HepG2 (cell line): Measurements from ENCODE around the gene RAB3GAP1. TPM values are rescaled to one million over a fixed set of nuclear protein-coding genes. Genes with fewer than 3 reads are reported as not detected.

Experiments used
- CBX1 ChIP-seq: IDR thresholded peaks from one replicate; pipeline ENCODE4 v1.6.1; 2016; ENCODE audit warnings: antibody characterized with exemption, low read depth
- CHCHD3 ChIP-seq: sonication (generic); formaldehyde crosslinking; IDR thresholded peaks from 2 replicates; pipeline ENCODE4 v1.8.0; 2022; ENCODE audit warnings: mild to moderate bottlenecking, missing genetic modification reagents, moderate library complexity
- GPN1 ChIP-seq: sonication (generic); formaldehyde crosslinking; IDR thresholded peaks from 2 replicates; pipeline ENCODE4 v1.5.1; 2020; ENCODE audit warnings: missing genetic modification reagents, borderline replicate concordance
- HDAC6 ChIP-seq: fragments of 200-600 bp; sonication (generic); IDR thresholded peaks from 2 replicates; pipeline ENCODE4 v1.7.0; 2017; ENCODE audit warnings: mild to moderate bottlenecking, antibody characterized with exemption, low read length, low read depth
- HNRNPUL1 ChIP-seq: fragments of 200-400 bp; formaldehyde crosslinking; IDR thresholded peaks from 2 replicates; pipeline ENCODE4 v1.6.1; 2017; ENCODE audit warnings: low read depth, mild to moderate bottlenecking, low read length, moderate library complexity
- JUND ChIP-seq: sonication (generic); formaldehyde crosslinking; IDR thresholded peaks from 2 replicates; pipeline ENCODE4 v1.8.0; 2022; ENCODE audit warnings: mild to moderate bottlenecking, missing genetic modification reagents
- KDM4B ChIP-seq: sonication (generic); formaldehyde crosslinking; IDR thresholded peaks from 2 replicates; pipeline ENCODE4 v1.4.0; 2020; ENCODE audit warnings: missing genetic modification reagents
- MED13 ChIP-seq: sonication (generic); formaldehyde crosslinking; IDR thresholded peaks from 2 replicates; pipeline ENCODE4 v1.5.0; 2020; ENCODE audit warnings: missing genetic modification reagents
- NCOA1 ChIP-seq: sonication (generic); formaldehyde crosslinking; IDR thresholded peaks from 2 replicates; pipeline ENCODE4 v1.9.0; 2021; ENCODE audit warnings: missing genetic modification reagents
- NRL ChIP-seq: sonication (generic); formaldehyde crosslinking; IDR thresholded peaks from 2 replicates; pipeline ENCODE4 v1.5.0; 2020; ENCODE audit warnings: missing genetic modification reagents, mild to moderate bottlenecking, moderate library complexity, borderline replicate concordance
- PAWR ChIP-seq: sonication (generic); formaldehyde crosslinking; IDR thresholded peaks from 2 replicates; pipeline ENCODE4 v1.4.0; 2020; ENCODE audit warnings: missing genetic modification reagents, mild to moderate bottlenecking, borderline replicate concordance
- RAD21 ChIP-seq: fragments of 450-650 bp; formaldehyde crosslinking; IDR thresholded peaks from 2 replicates; pipeline ENCODE4 v1.5.0; 2020; ENCODE audit warnings: mild to moderate bottlenecking
- SIX1 ChIP-seq: sonication (generic); formaldehyde crosslinking; IDR thresholded peaks from 2 replicates; pipeline ENCODE4 v1.4.0; 2020; ENCODE audit warnings: missing genetic modification reagents, borderline replicate concordance
- TAF1 ChIP-seq: sonication (generic); formaldehyde crosslinking; IDR thresholded peaks from 2 replicates; pipeline ENCODE4 v1.4.0; 2020; ENCODE audit warnings: missing genetic modification reagents
- THYN1 ChIP-seq: sonication (generic); formaldehyde crosslinking; IDR thresholded peaks from 2 replicates; pipeline ENCODE4 v1.8.1; 2023; ENCODE audit warnings: low read depth, mild to moderate bottlenecking, moderate library complexity, missing genetic modification reagents, borderline replicate concordance
- YY1 ChIP-seq: IDR thresholded peaks from 2 replicates; pipeline ENCODE4 v1.6.1; 2011; ENCODE audit warnings: low read length, low read depth, moderate library complexity, mild to moderate bottlenecking; ENCODE audit not compliant: insufficient read depth, insufficient replicate concordance
- ZBTB42 ChIP-seq: sonication (generic); formaldehyde crosslinking; IDR thresholded peaks from 2 replicates; pipeline ENCODE4 v1.5.0; 2020; ENCODE audit warnings: mild to moderate bottlenecking, missing genetic modification reagents
- ZFP37 ChIP-seq: sonication (generic); formaldehyde crosslinking; IDR thresholded peaks from 2 replicates; pipeline ENCODE4 v1.4.0; 2020; ENCODE audit warnings: missing genetic modification reagents, borderline replicate concordance
- ZNF232 ChIP-seq: sonication (generic); formaldehyde crosslinking; IDR thresholded peaks from 2 replicates; pipeline ENCODE4 v1.4.0; 2020; ENCODE audit warnings: missing genetic modification reagents, borderline replicate concordance
- ZNF343 ChIP-seq: sonication (generic); formaldehyde crosslinking; IDR thresholded peaks from 2 replicates; pipeline ENCODE4 v1.4.0; 2020; ENCODE audit warnings: mild to moderate bottlenecking, missing genetic modification reagents
- ZNF616 ChIP-seq: sonication (generic); formaldehyde crosslinking; IDR thresholded peaks from 2 replicates; pipeline ENCODE4 v1.5.0; 2020; ENCODE audit warnings: low read depth, mild to moderate bottlenecking, missing genetic modification reagents
- ZNF784 ChIP-seq: sonication (generic); formaldehyde crosslinking; IDR thresholded peaks from 2 replicates; pipeline ENCODE4 v1.5.1; 2020; ENCODE audit warnings: missing genetic modification reagents, mild to moderate bottlenecking, borderline replicate concordance
- polyA plus RNA-seq, 8 experiments: library from polyadenylated mRNA; depleted of rRNA in 3 of 8; stranded (reverse) in 7 of 8; unstranded in 1 of 8; fragments of >200 nt; fragmentation: Illumina TruSeq in 4 of 8; extraction: Trizol in 4 of 8; gene quantifications; 2 replicates each; pipeline versions ENCODE4 v1.2.1 to v1.2.3, GENCODE V29; 2011 to 2016; ENCODE audit warnings: low read depth in 4 of 8, missing spikeins in 1 of 8, mixed read lengths in 1 of 8; ENCODE audit not compliant: insufficient read depth in 1 of 8
- total RNA-seq, 5 experiments: library from RNA; depleted of rRNA; stranded (reverse); fragments of >200 nt; fragmentation: Illumina TruSeq; extraction: Trizol; gene quantifications; 2 replicates each; pipeline ENCODE4 v1.2.3, GENCODE V29; 2016; ENCODE audit warnings: low read depth in 1 of 5
- TF ChIP-seq, protein P1 (sequence below): sonication (generic); formaldehyde crosslinking; IDR thresholded peaks from 2 replicates; pipeline ENCODE4 v1.4.0; 2020; ENCODE audit warnings: mild to moderate bottlenecking, missing genetic modification reagents
- TF ChIP-seq, protein P2 (sequence below): sonication (generic); formaldehyde crosslinking; conservative IDR thresholded peaks from 2 replicates; pipeline ENCODE4 v1.8.0; 2022; ENCODE audit warnings: missing genetic modification reagents

Gene RAB3GAP1
- total and polyA plus RNA-seq, 2 of the 13 experiments (the other 11 are each of a cell fraction or from before 2014, with no cell fraction given): 15.2 to 48.8 TPM

DNA sequence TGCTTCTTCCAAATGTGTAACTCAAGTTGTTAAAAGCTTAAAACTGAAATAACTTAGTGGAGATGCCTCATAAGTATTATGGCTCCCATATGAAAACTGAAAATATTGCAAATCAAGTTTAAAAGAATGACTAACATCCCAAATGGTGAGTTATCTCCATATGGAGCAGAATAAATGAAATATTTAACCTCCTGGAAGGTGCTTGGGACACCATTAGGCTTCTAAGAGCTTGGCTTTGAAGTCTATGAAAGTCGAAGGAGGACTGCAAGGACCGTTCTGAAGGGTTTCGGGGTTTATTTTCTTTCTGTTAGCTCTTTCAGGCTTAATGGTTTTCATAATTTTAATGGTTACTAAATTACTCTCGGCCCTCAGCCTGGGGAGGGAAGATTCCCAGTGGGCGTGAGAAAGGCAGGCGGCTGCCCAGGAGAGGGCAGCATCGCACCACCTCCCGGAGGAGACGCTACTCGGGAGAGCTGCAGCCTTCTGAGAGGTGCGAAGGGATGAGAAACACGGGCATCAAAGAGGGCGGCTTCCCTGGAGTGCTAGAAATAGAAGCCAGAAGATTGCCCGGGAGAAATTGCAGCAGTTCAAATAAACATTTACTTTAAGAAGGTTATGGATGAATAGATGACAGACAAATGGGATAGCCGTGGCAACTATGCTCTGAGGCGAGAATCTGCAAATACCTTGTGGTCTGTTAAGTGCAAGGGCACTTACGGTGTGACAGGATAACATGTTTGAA is 47.9 kb upstream of the RAB3GAP1 start (continued):
- TF ChIP-seq YY1: peak; percentile 54
- TF ChIP-seq JUND: no peak
- TF ChIP-seq NRL: no peak
- TF ChIP-seq CBX1: no peak
- no peak for TF ChIP-seq NCOA1 (CRISPR knock-in tag)
- TF ChIP-seq CHCHD3 (CRISPR knock-in tag): no peak
- no peak for TF ChIP-seq GPN1 (CRISPR knock-in tag)
- TF ChIP-seq ZNF784: no peak
- TF ChIP-seq MED13 (CRISPR knock-in tag): no peak
- TF ChIP-seq PAWR (CRISPR knock-in tag): no peak
- TF ChIP-seq ZNF343: no peak
- TF ChIP-seq KDM4B (CRISPR knock-in tag): no peak
- TF ChIP-seq HNRNPUL1: no peak
- TF ChIP-seq, protein P1, sequence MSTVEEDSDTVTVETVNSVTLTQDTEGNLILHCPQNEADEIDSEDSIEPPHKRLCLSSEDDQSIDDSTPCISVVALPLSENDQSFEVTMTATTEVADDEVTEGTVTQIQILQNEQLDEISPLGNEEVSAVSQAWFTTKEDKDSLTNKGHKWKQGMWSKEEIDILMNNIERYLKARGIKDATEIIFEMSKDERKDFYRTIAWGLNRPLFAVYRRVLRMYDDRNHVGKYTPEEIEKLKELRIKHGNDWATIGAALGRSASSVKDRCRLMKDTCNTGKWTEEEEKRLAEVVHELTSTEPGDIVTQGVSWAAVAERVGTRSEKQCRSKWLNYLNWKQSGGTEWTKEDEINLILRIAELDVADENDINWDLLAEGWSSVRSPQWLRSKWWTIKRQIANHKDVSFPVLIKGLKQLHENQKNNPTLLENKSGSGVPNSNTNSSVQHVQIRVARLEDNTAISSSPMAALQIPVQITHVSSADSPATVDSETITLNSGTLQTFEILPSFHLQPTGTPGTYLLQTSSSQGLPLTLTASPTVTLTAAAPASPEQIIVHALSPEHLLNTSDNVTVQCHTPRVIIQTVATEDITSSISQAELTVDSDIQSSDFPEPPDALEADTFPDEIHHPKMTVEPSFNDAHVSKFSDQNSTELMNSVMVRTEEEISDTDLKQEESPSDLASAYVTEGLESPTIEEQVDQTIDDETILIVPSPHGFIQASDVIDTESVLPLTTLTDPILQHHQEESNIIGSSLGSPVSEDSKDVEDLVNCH (CRISPR knock-in tag): no peak
- no peak for TF ChIP-seq SIX1 (CRISPR knock-in tag)
- no peak for TF ChIP-seq ZNF616 (CRISPR knock-in tag)
- peak; percentile 97 for TF ChIP-seq RAD21 (CRISPR knock-in tag)
- no peak for TF ChIP-seq THYN1 (CRISPR knock-in tag)
- TF ChIP-seq, protein P2, sequence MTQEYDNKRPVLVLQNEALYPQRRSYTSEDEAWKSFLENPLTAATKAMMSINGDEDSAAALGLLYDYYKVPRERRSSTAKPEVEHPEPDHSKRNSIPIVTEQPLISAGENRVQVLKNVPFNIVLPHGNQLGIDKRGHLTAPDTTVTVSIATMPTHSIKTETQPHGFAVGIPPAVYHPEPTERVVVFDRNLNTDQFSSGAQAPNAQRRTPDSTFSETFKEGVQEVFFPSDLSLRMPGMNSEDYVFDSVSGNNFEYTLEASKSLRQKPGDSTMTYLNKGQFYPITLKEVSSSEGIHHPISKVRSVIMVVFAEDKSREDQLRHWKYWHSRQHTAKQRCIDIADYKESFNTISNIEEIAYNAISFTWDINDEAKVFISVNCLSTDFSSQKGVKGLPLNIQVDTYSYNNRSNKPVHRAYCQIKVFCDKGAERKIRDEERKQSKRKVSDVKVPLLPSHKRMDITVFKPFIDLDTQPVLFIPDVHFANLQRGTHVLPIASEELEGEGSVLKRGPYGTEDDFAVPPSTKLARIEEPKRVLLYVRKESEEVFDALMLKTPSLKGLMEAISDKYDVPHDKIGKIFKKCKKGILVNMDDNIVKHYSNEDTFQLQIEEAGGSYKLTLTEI (CRISPR knock-in tag): no peak
- TF ChIP-seq ZBTB42 (CRISPR knock-in tag): no peak
- TF ChIP-seq ZFP37 (CRISPR knock-in tag): no peak
- TF ChIP-seq HDAC6: no peak
- TF ChIP-seq TAF1 (CRISPR knock-in tag): no peak
- no peak for TF ChIP-seq ZNF232 (CRISPR knock-in tag)
